Choroid plexus epithelial cell (primary cell): ENCODE measurements around the gene AP2A2.

Experiments
- DNase-seq: peaks from one replicate; pipeline ENCODE4 v3.0.0-alpha.2; 2010; ENCODE audit warnings: low read depth
- H3K4me3 ChIP-seq: 2 replicates; pipeline ENCODE4 v1.5.1; 2011; ENCODE audit warnings: low read depth, mild to moderate bottlenecking, control low read depth, low read length, moderate library complexity
- CTCF ChIP-seq: conservative IDR thresholded peaks from 2 replicates; pipeline ENCODE4 v1.5.1; 2011; ENCODE audit warnings: low read depth, mild to moderate bottlenecking, control low read depth, inconsistent platforms, low read length, moderate library complexity

The AP2A2 gene

GRCh38 chr11:1022411-1022810, 96.7 kb downstream of the AP2A2 start:
- no peak for TF ChIP-seq CTCF
- DNase-seq: no peak
- no peak overlapping the region for H3K4me3 ChIP-seq

- no peak for TF ChIP-seq CTCF
- no peak for DNase-seq
- no peak overlapping the region for H3K4me3 ChIP-seq
Measured at GRCh38 chr11:1022908-1023810, 97.5 kb downstream of the AP2A2 start.

GRCh38 chr11:1023811-1024596, 98.3 kb downstream of the AP2A2 start:
- H3K4me3 ChIP-seq: no peak overlapping the region
- TF ChIP-seq CTCF: no peak
- no peak for DNase-seq

- H3K4me3 ChIP-seq: no peak overlapping the region
- TF ChIP-seq CTCF: no peak
- no peak for DNase-seq
Measured at GRCh38 chr11:1024597-1025409, 99.1 kb downstream of the AP2A2 start.

DNA sequence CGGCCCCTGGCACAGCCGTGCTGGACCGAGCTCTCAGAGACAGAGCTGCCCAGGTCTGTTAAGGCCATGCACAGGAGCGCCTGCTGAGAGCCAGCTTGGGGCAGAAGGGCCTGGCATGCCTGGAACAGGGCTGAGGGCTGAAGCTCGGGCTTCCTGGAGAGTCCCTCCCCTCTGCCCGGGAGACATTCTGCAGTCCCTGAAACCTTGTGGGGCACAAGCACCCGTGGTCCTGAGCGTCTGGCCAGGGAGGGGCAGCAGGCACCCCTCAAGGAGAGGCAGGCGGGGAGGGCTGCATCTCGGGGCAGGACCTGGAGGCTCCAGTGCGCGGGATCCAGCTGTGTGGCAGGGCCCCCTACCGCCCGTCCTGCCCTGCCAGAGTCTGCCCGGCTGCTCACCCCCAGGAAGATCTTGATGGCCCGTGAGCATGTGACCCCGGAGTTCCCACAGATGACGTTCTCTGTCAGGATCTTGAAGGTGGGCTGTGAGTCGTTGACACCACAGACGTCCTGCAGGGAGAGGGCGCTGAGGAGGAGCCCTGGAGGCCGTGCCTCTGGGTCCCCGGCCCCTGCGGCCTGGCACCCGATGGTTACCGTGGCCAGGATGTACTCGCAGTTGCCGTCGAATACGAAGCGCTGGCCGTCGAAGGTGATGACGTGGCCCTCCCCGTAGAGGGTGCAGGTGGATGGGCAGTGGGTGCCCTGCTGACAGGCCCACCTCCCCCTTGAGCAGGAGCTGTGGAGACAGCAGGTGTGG, 99.9 kb downstream of the AP2A2 start:
- no peak overlapping the region for H3K4me3 ChIP-seq
- no peak for DNase-seq
- TF ChIP-seq CTCF: no peak

DNA sequence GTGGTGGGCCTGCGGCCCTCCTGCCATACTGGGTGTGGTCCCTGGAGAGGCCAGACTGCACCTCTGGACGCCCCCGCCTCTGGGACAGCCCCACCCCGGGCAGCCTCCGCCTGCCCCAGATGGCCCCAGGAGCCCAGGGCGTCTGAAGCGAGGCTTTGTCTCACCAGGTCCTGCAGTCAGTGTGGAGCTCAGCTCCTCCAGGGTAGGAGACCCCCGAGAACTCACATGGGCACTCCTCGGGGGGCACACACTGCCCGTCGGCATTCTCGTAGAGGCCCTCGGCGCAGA, 100.4 kb downstream of the AP2A2 start:
- H3K4me3 ChIP-seq: no peak overlapping the region
- no peak for DNase-seq
- no peak for TF ChIP-seq CTCF
